NCI-H226 (cell line): Measurements from ENCODE around the gene GSN.

Experiments
- DNase-seq: peaks from one replicate; pipeline ENCODE4 v3.0.0-alpha.2; 2015

GSN gene

DNA sequence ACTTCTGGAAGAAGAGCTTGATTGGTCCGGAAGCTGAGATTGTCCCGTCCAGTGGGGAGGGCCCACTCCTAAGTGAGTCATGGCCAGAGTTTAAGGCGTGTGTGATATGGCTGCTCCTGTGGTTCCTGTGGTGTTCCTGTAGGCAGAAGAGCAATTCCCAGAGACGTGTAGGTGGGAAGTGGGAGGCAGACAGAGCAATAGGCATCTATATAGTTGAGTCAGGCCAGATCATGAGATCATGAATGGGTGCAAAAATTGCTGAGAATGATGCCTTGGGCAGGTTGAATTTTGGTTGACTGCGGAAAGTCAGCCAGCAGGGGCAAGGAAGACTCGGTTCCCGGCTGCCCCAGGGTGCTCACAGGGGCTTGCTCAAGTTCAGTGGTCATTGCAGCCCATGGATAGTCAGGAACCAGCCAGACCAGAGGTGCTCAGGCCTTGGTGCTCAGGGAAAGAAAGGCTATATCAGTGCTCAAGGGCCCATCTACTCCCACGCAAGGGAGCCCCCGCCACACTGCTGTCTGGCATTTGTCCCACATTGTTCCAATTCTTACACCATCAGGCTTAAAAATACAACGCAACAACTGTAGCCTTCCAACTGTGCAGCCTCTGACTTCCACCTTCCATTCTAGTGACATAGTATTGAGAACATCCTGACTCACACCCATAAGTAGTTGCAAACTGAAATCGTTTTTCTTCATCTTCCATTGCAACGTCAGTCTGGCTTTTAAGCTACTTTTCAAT is 21.0 kb upstream of the GSN start:
- peak; percentile 83 for DNase-seq

DNA sequence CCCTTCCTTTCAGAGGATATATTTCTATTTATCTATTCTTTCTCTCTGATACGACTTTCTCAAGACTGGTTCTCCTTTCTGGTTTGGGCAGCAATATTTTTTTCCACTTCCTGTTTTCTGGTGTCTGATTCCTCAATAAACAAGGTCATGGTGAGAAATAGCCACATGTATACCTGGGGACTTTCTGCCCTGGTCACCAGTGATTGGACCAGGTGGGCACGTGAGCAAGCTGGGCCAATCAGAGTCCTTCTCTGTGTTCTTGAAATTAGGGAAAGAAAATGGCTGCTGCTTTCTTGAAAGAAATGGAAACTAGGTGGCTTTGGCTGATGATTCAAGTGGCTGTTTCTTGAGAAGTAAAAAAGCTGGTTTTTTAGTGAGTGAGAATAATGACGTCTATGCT is 18.4 kb upstream of the GSN start:
- no peak for DNase-seq

DNA sequence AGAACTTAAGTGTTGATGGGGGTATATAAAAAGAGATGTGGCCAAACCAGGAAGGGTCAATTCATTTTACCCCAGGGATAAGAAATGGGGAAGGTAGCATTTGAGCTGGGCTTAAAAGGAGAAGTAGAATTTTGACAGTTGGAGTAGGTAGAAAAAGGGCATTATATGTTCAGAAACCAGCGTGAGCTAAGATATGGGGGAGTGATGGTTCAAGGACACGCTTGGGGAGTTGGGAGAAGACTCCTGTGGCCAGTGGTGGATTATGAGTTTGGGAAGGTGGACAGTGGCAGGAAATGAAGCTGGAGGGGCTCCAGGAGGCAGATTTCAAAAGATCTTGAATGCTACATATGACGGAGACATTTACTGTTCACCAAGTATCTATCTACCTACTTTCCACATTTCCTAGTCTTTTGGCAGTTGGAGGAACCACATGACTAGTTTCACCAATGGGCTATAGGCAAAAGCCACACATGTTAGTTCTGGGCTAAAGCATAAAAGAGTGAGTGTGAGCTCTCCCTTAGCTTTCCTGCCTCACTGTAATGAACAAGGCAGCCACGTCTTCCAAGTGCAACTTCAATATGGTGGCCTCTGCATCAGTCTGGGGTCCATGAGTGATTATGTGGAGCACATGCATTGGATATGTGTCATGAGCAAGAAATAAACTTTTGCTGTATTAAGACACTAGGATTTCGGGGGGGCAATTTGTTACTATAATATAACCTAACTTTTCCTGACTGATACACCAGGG is 15.7 kb upstream of the GSN start:
- DNase-seq = no peak

DNA sequence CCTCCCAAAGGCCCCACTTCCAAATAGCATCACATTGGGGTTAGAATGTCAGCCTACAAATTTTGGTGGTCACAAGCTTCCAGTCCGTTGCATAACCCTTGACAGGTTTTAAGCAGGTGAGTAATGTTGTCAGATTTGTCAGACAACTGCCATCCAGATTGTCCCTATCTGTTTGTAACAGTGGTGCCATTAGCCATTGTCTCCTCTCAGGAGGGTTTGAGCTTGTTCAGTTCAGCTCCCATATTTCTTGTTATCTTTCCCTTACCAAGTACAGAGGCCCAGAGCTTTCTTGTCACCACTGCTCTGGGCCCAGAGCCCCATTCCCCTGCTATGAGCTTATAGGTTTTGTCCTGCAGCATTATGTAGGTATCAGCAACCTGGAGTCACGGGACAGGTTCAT is 14.8 kb upstream of the GSN start:
- no peak for DNase-seq

DNA sequence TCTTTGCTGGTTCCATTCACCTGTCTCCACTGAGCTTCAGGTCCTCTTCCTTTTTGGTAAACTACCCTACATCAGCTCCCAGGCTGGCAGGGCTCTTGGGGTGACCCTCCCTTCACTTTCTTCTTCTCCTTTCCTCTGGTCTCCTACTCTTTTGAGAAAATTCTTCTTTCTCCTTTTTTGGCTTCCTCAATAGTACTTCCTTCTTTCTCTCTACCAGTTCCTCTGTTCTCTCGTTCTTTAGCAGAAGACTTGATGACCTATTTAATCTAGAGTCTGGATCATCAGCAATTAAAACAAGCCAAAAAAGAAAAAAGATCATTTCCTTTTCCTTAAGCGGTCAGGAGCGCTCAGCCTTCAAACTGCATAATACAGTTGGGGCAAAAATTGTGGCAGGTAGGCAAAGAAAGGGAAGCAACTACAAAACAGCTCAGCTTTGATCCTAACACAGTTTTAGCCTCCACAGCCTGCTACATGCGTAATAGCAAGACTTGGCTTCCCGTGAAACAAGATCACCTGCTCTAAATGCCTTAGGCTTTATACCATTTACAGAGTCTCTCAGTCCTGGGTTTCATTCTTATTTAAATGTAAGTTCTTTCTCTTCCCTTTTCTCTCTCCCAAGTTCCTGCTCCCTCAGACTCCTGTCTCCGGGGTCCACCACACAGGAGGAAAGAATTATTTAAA is 14.0 kb upstream of the GSN start:
- no peak for DNase-seq

DNA sequence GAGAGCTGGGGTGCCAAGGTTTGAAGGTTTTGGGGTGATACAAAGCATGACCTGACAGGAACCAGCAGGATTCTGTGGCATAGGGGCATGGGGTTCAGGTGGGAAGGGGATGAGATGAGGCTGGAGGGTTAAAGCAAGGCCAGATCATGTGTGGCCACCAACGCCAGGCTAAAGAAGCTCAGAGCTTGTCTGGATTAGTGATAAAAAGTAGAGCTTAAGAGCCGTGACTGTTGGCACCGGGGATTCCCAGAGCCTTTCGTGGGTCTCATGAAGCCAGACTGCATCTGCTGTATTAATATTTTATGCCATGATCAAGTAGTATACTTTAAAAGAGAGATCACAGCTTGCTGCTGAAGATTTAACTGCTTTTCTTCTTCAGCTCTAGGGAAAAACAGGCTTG is 8.5 kb upstream of the GSN start:
- DNase-seq = no peak

DNA sequence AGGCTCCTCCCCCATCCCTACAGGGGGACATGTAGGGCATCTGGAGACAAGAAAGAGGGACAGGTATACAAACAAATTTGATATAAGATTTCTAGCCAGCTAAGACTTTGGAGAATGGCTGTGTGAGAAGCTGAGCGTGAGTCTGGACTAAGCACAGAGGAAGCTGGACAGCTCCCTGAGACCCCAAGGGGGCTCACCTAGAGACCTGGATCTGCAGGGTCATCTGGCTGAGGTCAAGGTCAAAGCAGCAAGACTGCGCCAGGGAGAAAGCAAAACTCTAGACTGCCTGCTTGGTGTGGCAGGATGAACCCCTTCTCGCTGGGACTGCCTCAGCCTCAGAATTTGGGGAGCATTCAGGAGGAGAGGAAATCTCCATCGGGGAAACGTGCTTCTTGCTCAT is 8.0 kb upstream of the GSN start:
- no peak for DNase-seq

DNA sequence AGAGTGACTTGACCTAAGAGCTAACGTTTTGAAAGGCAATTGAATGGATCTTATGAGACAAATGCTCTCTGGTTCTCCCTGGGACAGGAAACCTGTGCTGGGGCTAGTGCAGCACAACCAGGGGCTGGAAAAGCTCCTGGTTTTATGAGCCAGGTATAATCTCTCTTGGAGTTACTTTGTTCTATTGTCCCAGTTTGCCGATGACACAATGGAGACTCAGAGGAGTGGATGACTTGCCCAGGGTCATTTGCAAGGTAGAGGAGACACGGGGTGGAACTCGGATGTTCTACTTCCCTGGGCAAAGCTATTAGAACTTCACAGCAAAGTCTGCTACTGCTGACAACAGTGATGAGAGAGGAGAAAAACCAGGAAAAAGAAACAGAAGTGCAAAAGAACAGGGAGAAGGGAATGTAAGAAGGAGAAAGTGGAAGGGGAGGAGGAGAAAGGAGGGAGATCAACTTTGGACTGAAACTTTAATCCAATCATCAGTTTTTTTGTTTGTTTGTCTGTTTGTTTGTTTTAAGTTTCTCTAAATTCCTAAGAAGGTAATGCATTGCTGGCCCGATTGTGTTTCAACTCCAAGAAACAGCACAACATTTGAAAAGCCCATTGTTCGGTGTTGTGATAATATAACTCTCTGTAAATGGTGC is 7.4 kb upstream of the GSN start:
- DNase-seq = no peak

DNA sequence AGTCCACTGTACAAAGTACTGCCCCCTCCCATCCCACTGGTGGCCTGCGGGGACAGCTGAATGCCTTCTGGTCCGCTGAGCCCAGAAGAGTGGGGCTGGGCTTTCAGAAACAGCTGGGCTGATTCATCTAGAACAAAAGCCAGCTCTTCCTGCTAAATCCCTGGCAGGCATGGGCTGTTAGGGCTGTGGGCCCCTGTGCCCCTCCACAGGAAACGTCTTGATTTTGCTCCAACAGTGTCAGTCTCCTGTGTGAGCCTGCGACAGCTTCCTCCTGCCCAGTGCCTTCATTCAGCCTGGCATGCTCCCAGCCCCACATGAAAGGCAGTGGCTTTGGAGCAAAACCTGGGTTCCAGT is 6.9 kb upstream of the GSN start:
- no peak for DNase-seq

DNA sequence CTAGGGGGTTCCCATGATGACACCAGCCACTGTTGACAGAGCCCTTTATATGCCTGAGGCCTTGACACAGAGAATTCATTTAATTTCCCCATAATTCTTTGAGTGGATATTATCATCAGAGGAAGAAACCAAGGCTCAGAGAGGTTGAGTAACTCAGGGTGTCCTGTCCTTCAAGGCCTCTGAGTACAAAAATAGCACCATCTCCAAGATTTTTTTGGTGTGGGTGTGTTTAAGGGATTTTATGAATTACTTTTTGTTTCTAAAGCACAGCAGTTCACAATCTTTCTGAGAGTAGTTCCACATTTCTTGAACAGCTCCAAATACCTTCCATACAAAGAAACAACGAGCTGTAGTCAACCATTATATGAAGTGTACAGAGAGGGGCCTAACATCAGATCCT is 6.2 kb upstream of the GSN start:
- DNase-seq = no peak

DNA sequence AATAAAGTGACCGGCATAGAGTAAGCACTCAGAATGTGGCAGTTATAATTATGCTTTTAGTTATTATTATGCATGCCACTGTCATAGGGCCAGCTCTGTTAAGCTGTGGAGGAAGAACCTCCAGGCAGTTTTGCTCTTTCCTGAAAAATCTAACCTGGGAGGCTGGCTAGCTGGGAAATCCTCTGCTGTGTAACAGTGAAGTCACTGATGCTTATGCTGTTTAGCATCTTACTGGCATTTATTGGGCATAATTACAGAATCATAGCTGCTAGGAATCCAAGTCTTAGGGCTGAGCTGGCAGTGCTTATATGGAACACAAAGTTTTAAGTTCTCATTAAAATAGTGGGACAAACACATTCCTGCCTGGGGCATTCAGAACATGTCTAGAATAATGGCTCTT is 5.5 kb upstream of the GSN start:
- DNase-seq = no peak

DNA sequence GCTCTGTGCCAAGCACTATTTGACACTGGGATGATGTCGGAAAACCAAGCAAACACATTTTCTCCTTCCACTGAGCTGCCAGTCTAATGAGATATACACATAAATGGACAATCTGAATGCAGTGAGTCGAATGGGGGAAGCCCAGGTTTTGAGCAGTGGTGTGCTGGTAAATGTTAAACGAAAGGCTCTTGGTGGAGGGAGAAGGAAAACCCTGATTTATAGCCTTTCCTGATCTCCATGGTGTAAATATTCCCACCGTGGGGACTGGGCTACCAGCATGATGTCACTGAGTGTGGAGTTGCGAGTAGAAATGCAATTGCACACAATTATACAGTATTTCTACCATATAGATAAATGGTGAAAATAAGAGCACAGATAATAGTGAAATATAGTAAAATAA is 5.0 kb upstream of the GSN start:
- DNase-seq = no peak

DNA sequence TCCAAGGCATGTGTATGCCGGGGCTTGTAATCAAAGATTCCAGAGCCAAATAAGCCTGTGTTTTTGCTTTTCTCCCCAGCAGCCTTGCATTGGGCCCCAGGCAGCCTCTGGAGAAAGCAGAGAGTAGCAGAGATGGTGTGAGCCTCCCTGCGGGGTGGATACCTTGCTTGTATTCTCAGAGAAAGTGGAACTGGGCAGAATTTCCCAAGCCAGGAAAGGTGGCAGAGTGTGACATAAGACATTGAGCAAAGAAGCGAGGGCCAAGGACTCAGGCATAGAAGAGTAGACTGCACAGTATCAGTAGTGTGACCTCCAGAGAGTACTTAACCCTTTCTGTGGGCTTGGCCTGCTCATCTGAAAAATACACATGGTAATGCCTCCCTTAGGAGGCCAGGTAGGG is 1.6 kb upstream of the GSN start:
- no peak for DNase-seq

DNA sequence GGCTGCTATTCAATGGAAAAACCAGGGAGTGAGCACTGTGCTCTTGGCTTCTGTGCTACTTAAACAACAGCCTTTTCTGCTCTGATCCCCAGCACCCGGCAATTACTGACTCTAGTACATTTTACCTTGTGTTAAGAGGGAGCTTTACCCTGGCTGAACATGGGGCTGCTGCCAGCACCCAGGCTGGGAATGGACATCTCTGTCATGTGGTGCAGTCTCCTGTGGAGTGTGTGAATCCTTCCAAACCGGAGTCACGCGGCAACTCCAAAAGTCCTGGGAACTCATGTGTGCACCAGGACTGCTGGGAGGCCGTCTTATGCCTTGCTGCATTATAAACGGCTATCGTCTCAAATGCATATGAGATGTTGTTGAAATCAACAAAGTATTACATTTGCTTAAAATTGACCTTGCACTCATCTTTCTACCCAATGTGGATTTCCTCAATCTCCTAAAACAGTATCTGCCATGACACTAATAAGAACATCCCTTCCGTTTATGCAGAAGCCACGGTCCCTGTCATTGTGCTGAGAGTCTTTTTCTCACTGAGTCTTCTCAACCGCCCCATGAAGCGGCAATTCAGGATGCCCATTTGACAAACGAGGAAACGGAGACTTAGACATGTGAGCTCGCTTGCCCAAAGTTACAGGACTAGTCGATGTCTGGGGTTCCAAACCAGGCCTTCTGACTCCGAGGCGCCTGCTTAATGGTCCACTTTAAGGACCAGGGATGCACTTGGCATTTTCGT is 884 bp upstream of the GSN start:
- DNase-seq = no peak

DNA sequence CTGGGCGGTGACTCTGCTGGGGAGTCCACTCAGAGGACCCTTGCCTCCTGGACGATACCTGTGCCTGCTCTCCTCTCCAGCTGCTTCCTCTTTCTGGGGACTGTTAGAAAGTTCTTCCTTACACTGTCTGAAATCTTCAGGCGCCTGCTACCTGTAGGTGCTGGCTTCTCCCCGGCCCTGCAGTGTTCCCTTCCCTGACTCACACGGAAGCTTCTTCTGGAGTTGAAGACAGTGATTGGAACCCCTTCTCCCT is 562 bp downstream of the GSN start:
- DNase-seq = no peak

DNA sequence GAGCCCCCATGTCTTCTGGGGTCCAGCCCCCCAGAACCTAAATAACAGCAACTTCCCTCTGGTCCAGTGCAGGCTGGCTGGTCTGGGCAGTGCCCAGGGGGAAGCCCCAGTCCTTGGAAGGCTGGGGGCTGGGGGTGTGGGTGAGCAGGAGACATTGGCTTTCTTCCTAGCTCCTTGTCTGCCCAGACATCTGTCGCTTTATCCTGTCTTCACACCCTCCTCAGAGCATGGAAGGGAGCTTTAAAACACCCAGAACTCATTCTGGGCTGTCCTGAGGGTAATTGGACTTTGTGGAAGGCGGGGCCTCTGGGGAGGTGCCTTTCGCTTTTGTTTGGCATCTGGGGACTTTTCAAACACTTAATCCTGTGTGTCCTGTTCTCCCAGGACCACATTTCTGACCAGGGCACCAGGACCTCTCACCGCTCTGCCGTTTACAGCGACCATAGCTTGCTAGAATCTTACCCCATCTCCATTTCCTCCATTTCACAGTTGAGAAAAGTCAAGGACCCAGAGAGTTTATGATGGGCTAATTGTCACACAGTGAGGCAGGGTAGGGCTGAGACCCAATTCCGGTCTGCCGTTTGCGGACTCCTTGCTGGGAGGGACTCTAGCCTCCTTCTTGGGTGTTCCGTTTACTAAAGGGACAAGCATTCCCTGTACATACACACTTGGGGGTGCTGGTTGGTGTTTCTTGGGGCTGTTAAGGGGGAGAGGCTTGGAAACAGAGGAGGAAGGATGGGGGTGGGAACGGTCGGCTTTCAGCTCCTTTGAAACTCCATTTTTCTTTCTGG is 1.1 kb downstream of the GSN start:
- no peak for DNase-seq

DNA sequence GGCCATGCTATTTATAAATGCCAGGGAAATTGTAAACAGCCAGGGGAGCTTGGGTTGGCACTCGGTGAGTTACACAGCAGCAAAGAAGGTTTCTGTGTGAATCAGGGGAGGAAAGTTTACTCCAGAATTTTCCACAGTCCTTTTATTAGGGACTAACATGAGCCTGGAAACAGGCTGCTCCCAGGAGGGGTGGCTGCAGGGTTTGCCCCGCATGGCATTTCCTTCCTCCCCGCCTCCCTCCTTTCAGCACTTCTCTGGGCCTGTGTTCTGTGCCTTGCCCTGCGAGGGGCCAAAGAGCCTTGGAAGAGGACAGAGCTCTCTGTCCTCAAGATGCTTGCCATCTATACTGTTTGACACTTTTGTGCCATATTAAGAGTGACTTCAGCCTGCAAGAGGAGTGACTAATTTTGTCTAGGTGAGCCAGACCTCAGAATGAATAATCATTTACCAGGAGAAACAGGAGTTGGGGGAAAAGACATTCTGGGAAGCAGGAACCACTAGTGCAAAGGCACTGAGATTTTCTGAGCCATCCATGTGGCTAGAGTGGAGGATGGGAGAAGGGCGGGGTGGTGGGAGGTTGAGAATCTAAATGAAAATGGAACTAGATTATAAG is 1.8 kb downstream of the GSN start:
- DNase-seq = no peak

DNA sequence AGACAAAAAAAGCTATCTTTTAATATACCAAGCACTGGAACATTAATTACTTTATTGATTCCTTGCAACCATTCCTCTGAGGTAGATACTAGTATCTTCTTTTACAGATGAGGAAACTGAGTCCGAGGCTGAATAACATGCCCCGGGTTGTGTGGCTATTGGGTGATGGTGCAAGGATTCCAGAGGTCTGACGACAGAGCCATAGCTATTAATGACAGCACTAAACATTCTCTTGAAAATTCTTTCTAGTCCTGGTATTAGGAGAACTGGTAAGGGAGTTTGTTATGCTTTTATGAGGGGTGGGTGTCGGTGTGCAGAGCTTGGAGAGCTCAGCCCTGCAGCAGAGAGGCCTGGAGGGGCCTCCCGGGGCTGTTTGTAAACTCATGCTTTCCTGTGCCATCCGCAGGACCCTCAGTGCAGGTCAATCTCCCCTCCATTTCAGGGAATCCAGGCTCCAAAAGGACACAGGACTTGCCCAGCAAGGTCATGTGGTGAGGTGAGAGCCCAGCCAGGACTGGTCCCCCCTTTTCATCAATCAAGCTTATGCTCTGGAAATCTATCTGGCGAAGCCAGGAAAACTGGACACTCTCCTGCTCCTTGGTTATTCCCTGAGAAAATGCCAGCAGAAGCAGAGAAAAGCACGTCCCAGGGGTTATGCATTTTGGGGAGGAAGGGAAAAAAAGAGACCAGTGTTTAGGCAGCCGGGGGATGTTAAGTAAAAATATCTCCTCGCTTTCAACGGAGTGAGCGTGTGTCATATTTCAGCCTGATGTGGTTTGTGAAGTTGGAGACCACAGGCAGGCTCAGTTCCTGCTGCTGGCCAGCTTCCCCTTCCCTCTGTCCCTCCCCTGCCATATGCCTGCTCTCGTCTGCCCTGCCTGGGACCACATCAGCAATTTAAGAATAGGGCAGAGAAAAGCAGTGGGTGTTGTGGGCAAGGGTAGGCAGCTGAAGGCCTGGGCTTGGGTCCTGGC is 3.7 kb downstream of the GSN start:
- no peak for DNase-seq

DNA sequence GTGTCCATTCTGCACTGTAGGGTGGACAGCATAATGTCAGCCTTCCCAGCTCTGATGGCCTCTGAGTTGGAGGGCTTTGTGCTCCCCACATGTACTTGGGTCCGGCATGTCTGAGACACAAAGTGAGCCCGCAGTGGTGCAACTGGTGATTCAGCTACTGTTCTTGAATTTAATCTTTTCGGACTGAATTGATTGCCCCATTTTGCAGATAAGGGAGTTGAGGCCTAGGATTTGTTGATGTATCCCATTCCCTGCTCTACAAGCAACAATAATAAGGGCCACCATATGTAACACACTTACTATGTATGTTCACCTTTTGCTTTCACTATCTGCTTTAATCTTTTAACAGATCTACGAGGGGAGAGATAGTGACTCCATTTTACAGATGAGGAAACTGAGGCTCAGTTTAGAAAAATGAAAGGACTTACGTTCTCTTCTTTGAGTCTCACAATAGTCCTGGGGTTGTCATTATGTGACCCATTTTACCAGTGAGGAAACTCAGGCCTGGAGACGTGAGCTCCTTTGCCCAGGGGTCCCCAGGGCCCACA is 4.5 kb downstream of the GSN start:
- no peak for DNase-seq

DNA sequence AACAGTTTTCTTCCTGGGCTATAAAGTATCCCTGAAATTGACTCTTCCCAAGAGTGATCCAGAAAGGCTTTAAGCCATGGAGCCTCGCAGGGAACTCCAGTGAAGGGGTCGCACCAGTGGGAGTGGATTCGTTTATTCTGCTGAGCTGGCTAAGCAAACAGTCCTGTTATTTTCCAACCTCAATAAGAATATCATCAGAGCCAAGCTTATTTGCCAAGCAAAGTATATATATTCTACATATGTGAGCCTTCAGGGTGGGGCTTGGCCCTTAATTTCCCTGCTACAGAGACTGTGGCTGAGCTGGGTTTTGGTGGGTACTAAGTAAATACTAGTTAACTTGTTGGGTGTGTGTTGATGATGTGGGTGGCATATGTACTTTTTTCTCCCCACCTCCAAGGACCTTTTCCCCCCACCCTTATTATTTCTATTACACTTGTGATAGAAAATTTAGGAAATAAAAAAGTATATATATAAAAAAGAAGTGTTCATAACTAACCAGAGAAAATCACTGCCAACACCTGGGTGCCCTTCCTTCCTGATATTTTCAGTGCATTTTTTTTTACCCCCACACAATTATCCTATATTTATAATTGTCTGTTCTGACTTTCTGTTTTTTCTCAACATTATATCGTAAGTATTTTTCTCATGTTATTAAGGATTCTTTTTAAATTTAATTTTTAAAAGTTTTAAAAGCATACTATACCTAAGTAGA is 5.3 kb downstream of the GSN start:
- DNase-seq = no peak
